ENCODE data around the gene CAPN11.
"Not testable (repeated sequence)": the region's sequence is repeated elsewhere in the genome, so short reads cannot be mapped to it uniquely, and the experiment has no call there.

CAPN11 gene

DNA sequence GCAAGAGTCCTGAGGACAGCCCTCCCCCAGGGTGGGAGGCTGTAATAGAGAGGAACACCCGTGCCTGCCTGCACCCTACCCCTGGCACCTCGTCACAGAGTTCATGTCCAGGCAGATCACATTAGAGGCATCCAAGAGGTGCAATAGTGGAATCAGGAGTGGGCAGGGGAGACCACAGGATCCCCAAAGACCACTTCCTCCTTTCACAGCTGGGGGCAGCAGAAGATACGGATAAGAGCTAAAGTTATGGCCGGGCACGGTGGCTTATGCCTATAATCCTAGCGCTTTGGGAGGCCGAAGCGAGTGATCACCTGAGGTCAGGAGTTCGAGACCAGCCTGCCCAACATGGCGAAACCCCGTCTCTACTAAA, 1.5 kb upstream of the CAPN11 start:
- DNase-seq, result no peak

GRCh38 chr6:44161997-44162338, 3.3 kb downstream of the CAPN11 start:
- no peak for DNase-seq

DNA sequence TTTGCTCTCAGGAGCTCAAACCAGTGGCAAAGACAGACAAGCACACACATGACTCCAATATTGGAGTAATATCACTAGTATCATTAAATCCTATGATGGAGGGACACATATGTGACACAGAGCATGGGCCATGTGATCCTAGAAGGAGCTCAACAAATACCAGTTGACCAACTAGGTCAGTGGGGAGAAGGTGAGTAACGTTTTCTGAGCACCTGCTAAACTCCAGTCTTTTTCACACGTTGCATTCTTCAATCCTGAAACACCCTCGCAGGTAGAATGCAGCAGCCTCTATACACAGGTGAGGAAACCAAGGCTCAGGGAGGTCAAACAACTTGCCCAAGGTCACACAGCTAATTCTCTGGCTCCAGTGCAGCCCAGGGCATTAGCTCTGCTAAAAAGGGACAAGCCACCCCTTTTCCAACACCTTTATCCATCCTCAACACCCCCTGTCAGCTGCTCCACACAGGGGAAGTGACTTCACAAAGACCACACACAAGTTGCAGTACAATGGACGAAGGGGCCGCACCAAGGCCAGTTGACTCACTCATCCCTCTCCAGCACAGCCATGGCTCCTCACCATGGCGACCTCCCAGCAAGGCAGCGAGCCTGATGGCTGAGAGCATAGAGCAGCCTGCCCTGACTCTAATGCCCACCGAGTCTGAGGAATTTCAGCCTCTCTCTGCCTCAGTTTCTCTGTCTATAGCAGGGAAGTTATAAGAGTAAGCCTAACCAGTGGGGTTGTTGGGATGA, 4.4 kb downstream of the CAPN11 start:
- DNase-seq, result no peak

DNA sequence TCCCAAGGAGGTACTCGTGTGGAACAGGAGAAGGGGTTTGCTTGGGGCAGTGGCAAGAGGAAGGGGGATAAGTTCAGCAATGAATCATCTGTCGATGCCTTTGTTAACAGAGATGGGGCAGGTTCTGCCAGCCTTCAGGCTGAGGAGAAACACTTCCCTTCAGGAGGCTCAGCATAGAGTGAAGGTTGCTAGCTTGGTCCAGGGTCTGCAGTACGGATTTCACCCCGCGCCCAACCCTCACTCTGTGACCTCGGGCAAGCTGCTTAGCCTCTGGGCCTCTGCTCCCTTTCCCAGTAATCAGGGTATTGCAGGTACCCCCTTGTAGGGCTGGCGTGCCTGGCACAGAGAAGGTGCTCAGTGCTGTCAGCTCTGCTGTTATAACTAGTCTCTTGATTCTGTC, 7.5 kb downstream of the CAPN11 start:
- no peak for DNase-seq

DNA sequence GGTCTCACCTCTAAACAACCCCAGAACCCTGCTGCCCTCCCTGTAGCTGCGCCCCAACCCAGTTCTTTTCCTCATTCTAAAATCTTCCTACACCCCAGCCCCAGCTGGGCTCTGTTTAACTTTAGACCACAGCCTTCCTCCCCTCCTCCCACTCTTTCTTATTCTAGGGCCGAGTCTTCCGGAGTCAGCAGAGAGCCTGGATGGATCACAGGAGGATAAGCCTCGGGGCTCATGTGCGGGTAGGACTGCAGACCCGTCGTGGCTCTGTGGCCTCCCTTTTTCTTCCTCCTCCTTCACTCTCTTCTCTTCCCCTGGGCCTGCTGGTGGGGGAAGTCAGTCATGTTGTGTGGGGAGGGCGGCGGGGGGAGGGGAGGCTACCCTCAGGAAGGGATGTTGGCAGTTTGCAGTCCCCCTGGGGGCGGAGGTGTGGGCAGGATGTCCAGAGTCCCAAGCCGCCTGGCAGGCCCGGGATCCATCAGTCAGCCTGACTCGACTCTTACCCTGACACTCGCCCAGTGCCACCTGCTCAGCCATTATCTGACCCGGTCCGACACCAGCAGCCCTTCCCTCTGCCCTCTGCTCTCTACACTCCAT, 8.1 kb downstream of the CAPN11 start:
- no peak for DNase-seq

- no peak for DNase-seq
Measured at GRCh38 chr6:44167567-44167966, 8.9 kb downstream of the CAPN11 start.

- no peak for DNase-seq
Measured at GRCh38 chr6:44169154-44169553, 10.5 kb downstream of the CAPN11 start.

DNA sequence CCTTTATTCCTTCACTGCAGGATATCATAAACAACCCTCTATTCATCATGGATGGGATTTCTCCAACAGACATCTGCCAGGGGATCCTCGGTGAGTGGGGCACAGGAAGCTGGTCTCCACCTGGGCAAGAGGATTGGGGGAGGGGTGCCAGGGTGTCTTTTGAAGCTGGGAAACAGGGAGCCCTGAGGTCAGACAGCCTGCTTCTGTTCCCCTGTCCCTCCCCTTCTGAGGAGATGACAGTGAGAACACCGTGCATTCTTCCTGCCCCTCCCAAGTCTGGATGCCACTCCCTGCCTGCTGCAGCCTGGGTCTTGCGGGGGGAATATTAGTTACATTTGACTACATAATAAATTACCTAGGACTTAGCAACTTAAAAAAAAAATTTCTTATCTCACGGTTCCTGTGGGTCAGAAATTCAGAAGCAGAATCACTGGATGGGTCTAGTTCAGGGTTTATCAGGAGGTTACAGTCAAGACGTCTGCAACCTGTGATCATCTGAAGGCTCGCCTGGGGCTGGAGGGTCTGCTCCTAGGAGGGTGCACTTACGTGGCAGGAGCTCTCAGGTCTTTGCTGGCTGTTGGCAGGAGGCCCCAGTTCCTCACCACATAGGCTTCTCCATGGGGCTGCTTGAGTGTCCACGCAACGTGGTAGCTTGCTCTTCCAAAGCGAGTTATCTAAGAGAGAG, 11.4 kb downstream of the CAPN11 start:
- no peak for DNase-seq

GRCh38 chr6:44171899-44172546, 13.4 kb downstream of the CAPN11 start:
- DNase-seq, result peak; percentile 46

DNA sequence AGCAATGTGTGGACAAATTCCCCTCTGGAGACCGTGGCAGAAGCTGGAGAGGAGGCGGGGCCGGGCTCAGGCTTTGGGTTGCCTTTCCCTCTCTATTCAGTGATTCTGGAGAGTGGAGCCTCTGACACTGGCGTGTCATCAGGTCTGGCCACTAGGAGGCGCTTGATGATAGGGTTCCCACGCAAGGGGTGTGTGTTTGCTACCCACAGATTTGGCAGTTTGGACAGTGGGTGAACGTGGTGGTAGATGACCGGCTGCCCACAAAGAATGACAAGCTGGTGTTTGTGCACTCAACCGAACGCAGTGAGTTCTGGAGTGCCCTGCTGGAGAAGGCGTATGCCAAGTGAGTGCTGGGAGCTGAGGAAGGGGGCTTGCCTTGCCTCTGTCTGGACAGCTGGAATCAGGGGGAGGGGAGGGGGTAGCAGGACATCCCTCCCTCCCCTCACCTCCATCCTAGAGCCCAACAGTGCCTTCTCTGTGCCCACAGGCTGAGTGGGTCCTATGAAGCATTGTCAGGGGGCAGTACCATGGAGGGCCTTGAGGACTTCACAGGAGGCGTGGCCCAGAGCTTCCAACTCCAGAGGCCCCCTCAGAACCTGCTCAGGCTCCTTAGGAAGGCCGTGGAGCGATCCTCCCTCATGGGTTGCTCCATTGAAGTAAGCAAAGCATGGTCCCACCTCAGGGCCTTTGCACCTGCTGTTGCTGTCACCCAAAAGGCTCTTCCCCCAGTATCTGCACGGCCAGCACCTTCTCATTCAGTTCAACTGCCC, 14.3 kb downstream of the CAPN11 start:
- peak; percentile 78 for DNase-seq

DNA sequence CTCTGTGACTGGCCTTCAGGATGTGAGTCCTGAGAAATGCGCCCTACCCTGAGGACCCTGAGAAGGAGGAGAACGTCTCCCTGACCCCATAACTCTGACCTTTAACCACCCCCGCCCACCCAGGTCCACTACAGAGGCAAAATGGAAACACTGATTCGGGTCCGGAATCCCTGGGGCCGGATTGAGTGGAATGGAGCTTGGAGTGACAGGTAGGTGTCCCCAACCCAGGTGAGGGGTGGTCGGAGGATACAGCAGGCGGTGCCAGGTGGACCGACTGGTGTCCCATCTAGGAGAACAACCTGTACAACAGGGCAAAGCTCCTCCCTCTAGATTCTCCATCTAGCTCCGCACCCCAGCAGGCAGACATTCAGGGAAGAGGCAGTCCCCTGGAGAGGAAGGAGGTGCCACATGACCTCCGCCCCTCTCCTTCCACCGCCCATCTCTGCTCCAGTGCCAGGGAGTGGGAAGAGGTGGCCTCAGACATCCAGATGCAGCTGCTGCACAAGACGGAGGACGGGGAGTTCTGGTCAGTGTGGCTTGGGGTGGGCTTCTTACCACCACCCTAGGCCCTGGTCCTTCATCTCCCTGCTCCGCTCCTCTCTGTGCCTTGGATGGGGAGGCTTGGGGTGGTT, 17.6 kb downstream of the CAPN11 start:
- DNase-seq, result no peak

- no peak for DNase-seq
Measured at GRCh38 chr6:44176762-44177509, 18.3 kb downstream of the CAPN11 start.

DNA sequence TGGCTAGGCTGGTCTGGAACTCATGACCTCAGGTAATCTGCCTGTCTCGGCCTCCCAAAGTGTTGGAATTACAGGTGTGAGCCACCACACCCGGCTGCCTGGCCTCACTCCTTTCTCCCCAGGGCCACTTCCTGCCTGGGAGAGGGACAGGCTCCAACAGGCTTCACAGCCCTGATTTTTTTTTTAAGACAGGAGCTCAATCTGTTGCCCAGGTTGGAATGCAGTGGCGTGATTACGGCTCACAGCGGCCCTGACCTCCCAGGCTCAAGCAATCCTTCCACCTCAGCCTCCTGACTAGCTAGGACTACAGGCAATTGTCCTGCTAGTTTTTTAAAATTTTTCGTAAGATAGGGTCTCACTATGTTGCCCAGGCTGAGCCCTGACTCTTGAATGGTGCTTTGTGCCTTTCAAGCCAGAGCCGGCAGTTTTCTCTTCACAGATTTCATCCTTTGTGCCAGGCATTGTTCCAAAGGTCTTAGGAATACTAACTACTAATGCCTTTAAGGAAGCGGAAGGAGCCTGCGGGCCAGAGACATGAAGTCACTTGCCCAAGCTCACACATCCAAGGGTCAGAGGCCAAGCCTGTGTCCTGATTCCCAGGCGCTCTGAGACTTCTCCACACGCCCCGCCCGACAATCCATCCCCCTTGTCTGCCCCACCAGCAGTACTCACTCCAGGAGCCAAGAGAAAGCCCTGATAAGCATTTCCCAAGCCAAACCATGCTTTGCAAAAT, 19.2 kb downstream of the CAPN11 start:
- no peak for DNase-seq

DNA sequence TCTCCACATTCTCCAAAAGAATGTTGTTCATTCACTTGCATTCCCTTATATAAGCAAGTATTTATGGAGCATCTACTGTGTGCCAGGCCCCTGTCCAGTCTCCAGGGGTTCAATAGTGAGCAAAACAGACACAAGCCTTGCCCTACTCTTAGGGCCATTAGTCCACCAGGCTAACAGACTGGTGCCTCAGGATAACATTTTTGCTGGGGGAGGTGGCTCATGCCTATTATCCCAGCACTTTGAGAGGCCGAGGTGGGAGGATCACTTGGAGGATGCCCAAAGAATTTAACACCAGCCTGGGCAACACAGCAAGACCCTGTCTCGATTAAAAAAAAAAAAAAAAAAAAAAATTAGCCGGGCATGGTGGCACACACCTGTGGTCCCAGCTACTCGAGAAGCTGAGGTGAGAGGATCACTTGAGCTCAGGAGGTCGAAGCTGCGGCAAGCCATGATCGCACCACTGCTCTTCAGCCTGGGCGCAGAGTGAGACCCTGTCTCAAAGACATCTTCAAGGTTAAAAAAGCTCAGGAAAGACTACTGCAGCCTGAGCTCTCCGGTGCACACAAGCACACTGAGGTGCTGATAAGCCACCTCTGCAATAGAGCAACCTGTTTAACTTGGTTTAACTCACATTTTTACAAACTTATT, 19.9 kb downstream of the CAPN11 start:
- DNase-seq, result no peak

GRCh38 chr6:44179072-44179536, 20.5 kb downstream of the CAPN11 start:
- DNase-seq, result no peak

- DNase-seq, result no peak
Measured at GRCh38 chr6:44179648-44180047, 21.0 kb downstream of the CAPN11 start.

DNA sequence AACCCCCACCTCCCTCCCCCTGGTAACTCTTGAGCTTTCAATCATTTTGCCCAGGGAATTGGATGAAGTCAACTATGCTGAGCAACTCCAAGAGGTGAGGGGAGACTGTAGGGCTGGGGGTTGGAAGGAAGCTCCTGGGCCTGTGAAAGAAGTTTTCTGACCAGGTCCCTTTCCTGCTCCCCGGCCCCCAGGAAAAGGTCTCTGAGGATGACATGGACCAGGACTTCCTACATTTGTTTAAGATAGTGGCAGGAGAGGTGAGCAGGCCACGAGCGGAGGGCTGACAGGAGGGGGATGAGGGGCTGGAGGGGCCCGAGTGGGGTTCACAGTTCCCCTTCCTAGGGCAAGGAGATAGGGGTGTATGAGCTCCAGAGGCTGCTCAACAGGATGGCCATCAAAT, 21.8 kb downstream of the CAPN11 start:
- no peak for DNase-seq

DNA sequence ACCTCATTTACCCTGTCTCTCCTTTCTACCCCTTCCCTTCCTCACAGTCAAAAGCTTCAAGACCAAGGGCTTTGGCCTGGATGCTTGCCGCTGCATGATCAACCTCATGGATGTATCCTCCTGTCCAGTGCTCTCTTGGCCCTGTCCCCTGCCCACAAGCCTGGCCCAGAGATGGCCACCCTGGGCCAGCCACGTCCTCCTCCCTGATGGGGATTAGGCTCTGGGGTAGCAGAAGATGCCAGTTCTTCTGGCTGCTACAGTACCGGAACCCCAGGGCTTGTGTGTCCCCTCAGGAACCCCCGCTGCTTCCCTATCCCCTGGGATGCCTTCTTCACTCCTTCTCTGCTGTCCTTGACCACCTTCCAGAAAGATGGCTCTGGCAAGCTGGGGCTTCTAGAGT, 22.3 kb downstream of the CAPN11 start:
- DNase-seq, result no peak

GRCh38 chr6:44181784-44182183, 23.2 kb downstream of the CAPN11 start:
- not testable (repeated sequence) for DNase-seq

DNA sequence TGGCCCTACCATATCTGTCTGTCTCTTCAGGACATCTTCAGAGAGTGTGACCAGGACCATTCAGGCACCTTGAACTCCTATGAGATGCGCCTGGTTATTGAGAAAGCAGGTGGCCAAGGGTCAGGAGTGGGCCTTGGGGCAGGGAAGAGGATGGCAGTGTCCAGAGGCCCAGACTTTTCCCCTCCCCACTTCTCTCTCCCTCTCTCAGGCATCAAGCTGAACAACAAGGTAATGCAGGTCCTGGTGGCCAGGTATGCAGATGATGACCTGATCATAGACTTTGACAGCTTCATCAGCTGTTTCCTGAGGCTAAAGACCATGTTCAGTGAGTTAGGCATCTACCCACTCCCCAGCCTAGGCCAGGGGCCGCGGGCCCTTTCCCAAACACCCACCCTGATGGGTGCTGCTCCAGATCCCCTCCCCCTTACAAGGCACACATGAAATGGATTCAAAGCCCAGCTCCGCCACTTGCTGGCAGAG, 24.3 kb downstream of the CAPN11 start:
- DNase-seq, result no peak
